ENCODE data around the gene HTN3. TPM values are rescaled to one million over a fixed set of nuclear protein-coding genes. Genes with fewer than 3 reads are reported as not detected.
"Not testable (repeated sequence)": the region's sequence is repeated elsewhere in the genome, so short reads cannot be mapped to it uniquely, and the experiment has no call there.

HTN3 gene
- total RNA-seq, 1 experiment from 2014 or later = not detected

GRCh38 chr4:70027011-70027410, 1.2 kb upstream of the HTN3 start:
- TF ChIP-seq, protein P1, sequence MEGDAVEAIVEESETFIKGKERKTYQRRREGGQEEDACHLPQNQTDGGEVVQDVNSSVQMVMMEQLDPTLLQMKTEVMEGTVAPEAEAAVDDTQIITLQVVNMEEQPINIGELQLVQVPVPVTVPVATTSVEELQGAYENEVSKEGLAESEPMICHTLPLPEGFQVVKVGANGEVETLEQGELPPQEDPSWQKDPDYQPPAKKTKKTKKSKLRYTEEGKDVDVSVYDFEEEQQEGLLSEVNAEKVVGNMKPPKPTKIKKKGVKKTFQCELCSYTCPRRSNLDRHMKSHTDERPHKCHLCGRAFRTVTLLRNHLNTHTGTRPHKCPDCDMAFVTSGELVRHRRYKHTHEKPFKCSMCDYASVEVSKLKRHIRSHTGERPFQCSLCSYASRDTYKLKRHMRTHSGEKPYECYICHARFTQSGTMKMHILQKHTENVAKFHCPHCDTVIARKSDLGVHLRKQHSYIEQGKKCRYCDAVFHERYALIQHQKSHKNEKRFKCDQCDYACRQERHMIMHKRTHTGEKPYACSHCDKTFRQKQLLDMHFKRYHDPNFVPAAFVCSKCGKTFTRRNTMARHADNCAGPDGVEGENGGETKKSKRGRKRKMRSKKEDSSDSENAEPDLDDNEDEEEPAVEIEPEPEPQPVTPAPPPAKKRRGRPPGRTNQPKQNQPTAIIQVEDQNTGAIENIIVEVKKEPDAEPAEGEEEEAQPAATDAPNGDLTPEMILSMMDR (IDR thresholded peaks at IDR 0.05) = no peak
- TF ChIP-seq NR3C1 (CRISPR knock-in tag; conservative IDR thresholded peaks at IDR 0.05; ENCODE audit: low read depth) (no peak), ESRRA (CRISPR knock-in tag; IDR thresholded peaks at IDR 0.05; ENCODE audit: borderline replicate concordance) (no peak), SMAD4 (CRISPR knock-in tag; IDR thresholded peaks at IDR 0.05) (no peak), ELF4 (CRISPR knock-in tag; IDR thresholded peaks at IDR 0.05; ENCODE audit: low read depth) (no peak), PRRX2 (CRISPR knock-in tag; IDR thresholded peaks at IDR 0.05) (no peak), CREM (CRISPR knock-in tag; IDR thresholded peaks at IDR 0.05) (no peak), RORB (CRISPR knock-in tag; IDR thresholded peaks at IDR 0.05) (no peak), ZNF232 (CRISPR knock-in tag; IDR thresholded peaks at IDR 0.05) (no peak), RELA (CRISPR knock-in tag; IDR thresholded peaks at IDR 0.05; ENCODE audit: borderline replicate concordance) (no peak), ATF1 (CRISPR knock-in tag; IDR thresholded peaks at IDR 0.05) (no peak), SP1 (CRISPR knock-in tag; conservative IDR thresholded peaks at IDR 0.05) (no peak), MYBL2 (CRISPR knock-in tag; IDR thresholded peaks at IDR 0.05) (no peak), ZSCAN18 (CRISPR knock-in tag; IDR thresholded peaks at IDR 0.05) (no peak), NR1H2 (CRISPR knock-in tag; IDR thresholded peaks at IDR 0.05) (no peak), ZNF317 (CRISPR knock-in tag; IDR thresholded peaks at IDR 0.05; ENCODE audit: borderline replicate concordance, low read depth) (no peak), ETV6 (CRISPR knock-in tag; IDR thresholded peaks at IDR 0.05) (no peak)
- TF ChIP-seq, protein P2, sequence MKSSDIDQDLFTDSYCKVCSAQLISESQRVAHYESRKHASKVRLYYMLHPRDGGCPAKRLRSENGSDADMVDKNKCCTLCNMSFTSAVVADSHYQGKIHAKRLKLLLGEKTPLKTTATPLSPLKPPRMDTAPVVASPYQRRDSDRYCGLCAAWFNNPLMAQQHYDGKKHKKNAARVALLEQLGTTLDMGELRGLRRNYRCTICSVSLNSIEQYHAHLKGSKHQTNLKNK (CRISPR knock-in tag; IDR thresholded peaks at IDR 0.05) = no peak
- TF ChIP-seq, protein P3, sequence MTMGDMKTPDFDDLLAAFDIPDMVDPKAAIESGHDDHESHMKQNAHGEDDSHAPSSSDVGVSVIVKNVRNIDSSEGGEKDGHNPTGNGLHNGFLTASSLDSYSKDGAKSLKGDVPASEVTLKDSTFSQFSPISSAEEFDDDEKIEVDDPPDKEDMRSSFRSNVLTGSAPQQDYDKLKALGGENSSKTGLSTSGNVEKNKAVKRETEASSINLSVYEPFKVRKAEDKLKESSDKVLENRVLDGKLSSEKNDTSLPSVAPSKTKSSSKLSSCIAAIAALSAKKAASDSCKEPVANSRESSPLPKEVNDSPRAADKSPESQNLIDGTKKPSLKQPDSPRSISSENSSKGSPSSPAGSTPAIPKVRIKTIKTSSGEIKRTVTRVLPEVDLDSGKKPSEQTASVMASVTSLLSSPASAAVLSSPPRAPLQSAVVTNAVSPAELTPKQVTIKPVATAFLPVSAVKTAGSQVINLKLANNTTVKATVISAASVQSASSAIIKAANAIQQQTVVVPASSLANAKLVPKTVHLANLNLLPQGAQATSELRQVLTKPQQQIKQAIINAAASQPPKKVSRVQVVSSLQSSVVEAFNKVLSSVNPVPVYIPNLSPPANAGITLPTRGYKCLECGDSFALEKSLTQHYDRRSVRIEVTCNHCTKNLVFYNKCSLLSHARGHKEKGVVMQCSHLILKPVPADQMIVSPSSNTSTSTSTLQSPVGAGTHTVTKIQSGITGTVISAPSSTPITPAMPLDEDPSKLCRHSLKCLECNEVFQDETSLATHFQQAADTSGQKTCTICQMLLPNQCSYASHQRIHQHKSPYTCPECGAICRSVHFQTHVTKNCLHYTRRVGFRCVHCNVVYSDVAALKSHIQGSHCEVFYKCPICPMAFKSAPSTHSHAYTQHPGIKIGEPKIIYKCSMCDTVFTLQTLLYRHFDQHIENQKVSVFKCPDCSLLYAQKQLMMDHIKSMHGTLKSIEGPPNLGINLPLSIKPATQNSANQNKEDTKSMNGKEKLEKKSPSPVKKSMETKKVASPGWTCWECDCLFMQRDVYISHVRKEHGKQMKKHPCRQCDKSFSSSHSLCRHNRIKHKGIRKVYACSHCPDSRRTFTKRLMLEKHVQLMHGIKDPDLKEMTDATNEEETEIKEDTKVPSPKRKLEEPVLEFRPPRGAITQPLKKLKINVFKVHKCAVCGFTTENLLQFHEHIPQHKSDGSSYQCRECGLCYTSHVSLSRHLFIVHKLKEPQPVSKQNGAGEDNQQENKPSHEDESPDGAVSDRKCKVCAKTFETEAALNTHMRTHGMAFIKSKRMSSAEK (CRISPR knock-in tag; IDR thresholded peaks at IDR 0.05; ENCODE audit: borderline replicate concordance) = no peak
- no peak for DNase-seq (ENCODE audit: low spot score)
- H3K9me3 Mint-ChIP-seq = no peaks in the 10 kb centered on the region
- no peaks in the 10 kb centered on the region for H3K36me3 Mint-ChIP-seq
- H3K27me3 Mint-ChIP-seq (ENCODE audit: low read depth) = no peaks in the 10 kb centered on the region
- H3K4me1 Mint-ChIP-seq = peaks cover 3% of the 10 kb centered on the region; the same call in 1 of the 2 replicates
- POLR2A ChIA-PET = no interaction called here
- CTCF ChIA-PET = no interaction called here
- ATAC-seq = no peak
- no peak overlapping the region for H3K27ac Mint-ChIP-seq
- no peak overlapping the region for H3K4me3 Mint-ChIP-seq

DNA sequence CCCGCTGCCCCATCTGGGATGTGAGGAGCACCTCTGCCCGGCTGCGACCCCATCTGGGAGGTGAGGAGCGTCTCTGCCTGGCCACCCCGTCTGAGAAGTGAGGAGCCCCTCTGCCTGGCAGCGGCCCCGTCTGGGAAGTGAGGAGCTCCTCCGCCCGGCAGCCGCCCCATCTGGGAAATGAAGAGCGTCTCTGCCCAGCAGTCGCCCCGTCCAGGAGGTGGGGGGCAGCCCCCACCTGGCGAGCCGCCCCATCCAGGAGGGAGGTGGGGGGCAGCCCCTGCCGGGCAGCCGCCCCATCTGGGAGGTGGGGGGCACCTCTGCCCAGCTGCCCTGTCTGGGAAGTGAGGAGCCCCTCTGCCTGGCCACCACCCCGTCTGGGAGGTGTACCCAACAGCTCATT, 9.3 kb downstream of the HTN3 start:
- H3K27ac Mint-ChIP-seq; H3K4me3 Mint-ChIP-seq; ATAC-seq; CTCF ChIA-PET; H3K27me3 Mint-ChIP-seq (ENCODE audit: low read depth); H3K4me1 Mint-ChIP-seq; DNase-seq (ENCODE audit: low spot score); POLR2A ChIA-PET: not testable (repeated sequence)
- H3K9me3 Mint-ChIP-seq = peaks cover 53% of the 10 kb centered on the region
- peaks cover 15% of the 10 kb centered on the region for H3K36me3 Mint-ChIP-seq

- H3K27ac Mint-ChIP-seq; CTCF ChIA-PET; H3K4me3 Mint-ChIP-seq; POLR2A ChIA-PET; DNase-seq (ENCODE audit: low spot score); ATAC-seq; H3K4me1 Mint-ChIP-seq; H3K27me3 Mint-ChIP-seq (ENCODE audit: low read depth): not testable (repeated sequence)
- Mint-ChIP-seq H3K9me3 (peaks cover 33% of the 10 kb centered on the region), H3K36me3 (peaks cover 15% of the 10 kb centered on the region)
Measured at GRCh38 chr4:70039928-70040327, 11.7 kb downstream of the HTN3 start.

Data from WTC11 (cell line).